GM12878 (cell line): ENCODE measurements around the gene ANP32A. TPM values are rescaled to one million over a fixed set of nuclear protein-coding genes. Genes with fewer than 3 reads are reported as not detected.

Source experiments
- ATAC-seq: fragments of 200-7000 bp; cut with Tn5 transposase; 3 replicates; pipeline ENCODE4 v1.9.1; 2020; ENCODE audit warnings: mild to moderate bottlenecking, moderate library complexity
- BruUV-seq: library from RNA; stranded (reverse); fragments of 400-500 nt; replicated peaks from 2 replicates; lab custom pipeline; 2021; lab: Mats Ljungman, UMichigan
- CTCF ChIA-PET: fragments of 300-600 bp; sonication (Branson Sonifier 250); formaldehyde crosslinking; extraction: SDS; loops from one replicate; lab custom pipeline; 2021; ENCODE audit warnings: inconsistent platforms; lab: Yijun Ruan, JAX
- POLR2A ChIA-PET: fragments of 350-600 bp; formaldehyde crosslinking; extraction: SDS; loops from one replicate; lab custom pipeline; 2021; ENCODE audit warnings: inconsistent platforms; lab: Charles Lee
- RAD21 ChIA-PET: fragments of 300-600 bp; sonication (Branson Sonifier 250); formaldehyde crosslinking; loops from one replicate; lab custom pipeline; 2023; ENCODE audit warnings: antibody characterized with exemption; ENCODE audit not compliant: unreplicated experiment; lab: Charles Lee
- SMC1A ChIA-PET: fragments of 300-600 bp; sonication (Branson Sonifier 250); formaldehyde crosslinking; loops from one replicate; lab custom pipeline; 2023; ENCODE audit not compliant: unreplicated experiment, uncharacterized antibody; lab: Charles Lee
- DNase-seq: peaks from one replicate; pipeline ENCODE4 v3.0.0-alpha.2; 2011; ENCODE audit warnings: low read depth, low spot score
- FAIRE-seq: peaks from 3 replicates; lab custom pipeline; 2011; peaks lifted over from hg19 to GRCh38; lab: Jason Lieb, UNC
- H2AFZ ChIP-seq: 2 replicates; pipeline ENCODE4 v1.6.0; 2011; ENCODE audit warnings: low read depth, low read length, control low read depth; ENCODE audit not compliant: control insufficient read depth
- H3K27ac ChIP-seq: 2 replicates; pipeline ENCODE4 v1.5.1; 2011; ENCODE audit warnings: control low read depth; ENCODE audit not compliant: control insufficient read depth, insufficient read depth
- H3K27me3 ChIP-seq, 2 experiments: replicated peaks in 1 of 2; 2 replicates each; pipeline versions ENCODE4 v1.6.0 to v1.6.1; 2011; ENCODE audit warnings: low read length in 1 of 2; ENCODE audit not compliant: control insufficient read depth in 2 of 2, insufficient read depth in 2 of 2
- H3K36me3 ChIP-seq, 2 experiments: 2 replicates each; pipeline ENCODE4 v1.5.1; 2011; ENCODE audit warnings: low read length in 1 of 2; ENCODE audit not compliant: control insufficient read depth in 2 of 2, insufficient read depth in 2 of 2
- H3K4me1 ChIP-seq: 2 replicates; pipeline ENCODE4 v1.6.1; 2011; ENCODE audit warnings: mild to moderate bottlenecking, low read length, moderate library complexity, mixed read lengths; ENCODE audit not compliant: control insufficient read depth, insufficient read depth
- H3K4me2 ChIP-seq: 2 replicates; pipeline ENCODE4 v1.6.0; 2011; ENCODE audit warnings: control low read depth; ENCODE audit not compliant: control insufficient read depth, insufficient read depth
- H3K4me3 ChIP-seq: fragments of 200-600 bp; sonication (generic); 2 replicates; pipeline ENCODE4 v1.5.1; 2016
- H3K79me2 ChIP-seq: 2 replicates; pipeline ENCODE4 v1.6.0; 2011; ENCODE audit warnings: low read length; ENCODE audit not compliant: control insufficient read depth, insufficient read depth
- H3K9ac ChIP-seq: 2 replicates; pipeline ENCODE4 v1.8.0; 2011; ENCODE audit warnings: low read length, control low read depth, mixed read lengths; ENCODE audit not compliant: control insufficient read depth, insufficient read depth
- H3K9me3 ChIP-seq: replicated peaks from 3 replicates; pipeline ENCODE4 v1.5.1; 2011; ENCODE audit warnings: mild to moderate bottlenecking, low read length; ENCODE audit not compliant: control insufficient read depth, insufficient read depth
- H4K20me1 ChIP-seq: 2 replicates; pipeline ENCODE4 v1.6.0; 2011; ENCODE audit not compliant: control insufficient read depth, insufficient read depth
- BRCA1 ChIP-seq: IDR thresholded peaks from 2 replicates; pipeline ENCODE4 v1.6.1; 2011; ENCODE audit warnings: low read depth, low read length, improper control_type of control experiment
- CBFB ChIP-seq: IDR thresholded peaks from 2 replicates; pipeline ENCODE4 v1.6.1; 2016; ENCODE audit warnings: antibody characterized with exemption, low read depth
- HDAC2 ChIP-seq: fragments of 200-600 bp; sonication (generic); IDR thresholded peaks from 2 replicates; pipeline ENCODE4 v1.6.1; 2017
- NRF1 ChIP-seq: conservative IDR thresholded peaks from 2 replicates; pipeline ENCODE4 v1.6.1; 2011; ENCODE audit warnings: mild to moderate bottlenecking, low read depth, low read length, improper control_type of control experiment
- PAX8 ChIP-seq: fragments of 450-650 bp; IDR thresholded peaks from 2 replicates; pipeline ENCODE4 v1.6.1; 2017; ENCODE audit warnings: mild to moderate bottlenecking, moderate library complexity
- STAT1 ChIP-seq: fragments of 450-650 bp; conservative IDR thresholded peaks from 2 replicates; pipeline ENCODE4 v1.6.1; 2014; ENCODE audit warnings: antibody characterized with exemption, mild to moderate bottlenecking
- TCF3 ChIP-seq: IDR thresholded peaks from 2 replicates; pipeline ENCODE4 v1.6.1; 2012; ENCODE audit warnings: low read depth, mild to moderate bottlenecking, low read length, borderline replicate concordance; ENCODE audit not compliant: insufficient read depth
- TCF7 ChIP-seq: IDR thresholded peaks from 2 replicates; pipeline ENCODE4 v1.6.1; 2014; ENCODE audit warnings: antibody characterized with exemption, borderline replicate concordance
- WGBS: methylation state at CpG from one replicate; pipeline ENCODE4 v1.1.6; 2016; ENCODE audit warnings: low lambda C conversion rate; ENCODE audit not compliant: insufficient replicate concordance, insufficient coverage; ENCODE audit errors: missing lambda C conversion rate; 5-methylcytosine and 5-hydroxymethylcytosine counted together
- in situ Hi-C: fragments of 300-500 bp; cut with MboI; formaldehyde crosslinking; loops from 9 replicates; pipeline ENCODE4 v1.14.3; 2018; ENCODE audit warnings: mixed read lengths
- intact Hi-C: fragments of 100-400 bp; cut with micrococcal nuclease; formaldehyde crosslinking; loops from one replicate; pipeline ENCODE4 v1.14.2; 2022; ENCODE audit not compliant: unreplicated experiment
- polyA plus RNA-seq, 11 experiments: library from polyadenylated mRNA; depleted of rRNA in 4 of 11; unstranded in 6 of 11; stranded (reverse) in 5 of 11; fragments of >200 nt; fragmentation: Nextera tagmentation in 4 of 11; fragmentation: Illumina TruSeq in 1 of 11; extraction: Ambion mirVana in 4 of 11; extraction: Trizol in 1 of 11; gene quantifications; 1 replicate in 1 of 11; 2 replicates in 10 of 11; pipeline versions ENCODE4 v1.2.1 to v1.2.3, GENCODE V29; 2011 to 2016; ENCODE audit warnings: inconsistent platforms in 2 of 11, missing spikeins in 2 of 11, low read depth in 1 of 11
- total RNA-seq, 4 experiments: library from RNA; depleted of rRNA in 3 of 4; stranded (reverse); fragments of >200 nt in 3 of 4; fragmentation: Illumina TruSeq in 1 of 4; extraction: Trizol in 1 of 4; gene quantifications; 2 replicates each; pipeline versions ENCODE4 v1.2.1 to v1.2.3, GENCODE V29; 2013 to 2021
- TF ChIP-seq, protein P1 (sequence below): IDR thresholded peaks from 2 replicates; pipeline ENCODE4 v1.6.1; 2012; ENCODE audit warnings: low read depth, low read length, improper control_type of control experiment
- TF ChIP-seq, protein P2 (sequence below): fragments of 450-650 bp; IDR thresholded peaks from 2 replicates; pipeline ENCODE4 v1.6.1; 2016; ENCODE audit warnings: mild to moderate bottlenecking, moderate library complexity, borderline replicate concordance

ANP32A gene
- total and polyA plus RNA-seq, 10 of the 15 experiments (the other 5 are each of a cell fraction or from before 2014, with no cell fraction given), result 29.6 to 666 (median 234) TPM

DNA sequence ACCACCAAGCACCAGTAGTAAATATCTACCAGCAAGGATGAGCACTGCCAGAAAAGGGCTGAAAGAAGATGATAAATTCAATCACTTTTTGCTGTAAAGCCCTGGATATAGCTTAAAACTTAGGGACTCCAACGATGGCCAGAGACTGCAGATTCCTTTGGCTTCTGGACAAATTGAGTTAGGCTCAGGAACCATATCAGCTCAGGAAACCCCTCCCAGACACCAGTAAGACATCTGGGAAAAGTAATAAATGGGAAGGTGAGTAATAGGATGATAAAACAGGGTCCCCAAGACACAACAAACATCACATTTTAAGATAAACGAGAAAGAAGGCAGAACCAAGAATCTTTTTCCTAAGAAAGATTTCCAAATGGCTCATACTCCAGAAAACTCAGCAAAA, 65.0 kb downstream of the ANP32A start:
- no peaks in the 10 kb centered on the region for H3K27me3 ChIP-seq
- in situ Hi-C loops, result no loop called here
- H3K4me3 ChIP-seq, result no peak overlapping the region
- POLR2A ChIA-PET, result no interaction called here
- H2AFZ ChIP-seq, result no peak overlapping the region
- ATAC-seq, result no peak
- no peaks in the 10 kb centered on the region for H3K9me3 ChIP-seq
- intact Hi-C loops, result no loop called here
- no peaks in the 10 kb centered on the region for H3K79me2 ChIP-seq
- no peak for FAIRE-seq
- no TSS peak for BruUV-seq
- DNase-seq, result no peak
- no peak for TF ChIP-seq TCF7
- H3K36me3 ChIP-seq, result no peaks in the 10 kb centered on the region
- 60% methylated on average over 2 of the region's 2 CpGs for WGBS
- CTCF ChIA-PET, result interaction anchor here (1.2 to 2.1 kb wide), 3 partner anchors 73 to 121 kb away, joined by 3 to 6 read pairs (median 4); no protein-coding TSS in a partner anchor
- no peak overlapping the region for H3K9ac ChIP-seq
- RAD21 ChIA-PET, result no interaction called here
- no peak overlapping the region for H3K4me2 ChIP-seq
- no peaks in the 10 kb centered on the region for H3K4me1 ChIP-seq
- no peak overlapping the region for H3K27ac ChIP-seq
- SMC1A ChIA-PET, result no interaction called here
- no peaks in the 10 kb centered on the region for H4K20me1 ChIP-seq

DNA sequence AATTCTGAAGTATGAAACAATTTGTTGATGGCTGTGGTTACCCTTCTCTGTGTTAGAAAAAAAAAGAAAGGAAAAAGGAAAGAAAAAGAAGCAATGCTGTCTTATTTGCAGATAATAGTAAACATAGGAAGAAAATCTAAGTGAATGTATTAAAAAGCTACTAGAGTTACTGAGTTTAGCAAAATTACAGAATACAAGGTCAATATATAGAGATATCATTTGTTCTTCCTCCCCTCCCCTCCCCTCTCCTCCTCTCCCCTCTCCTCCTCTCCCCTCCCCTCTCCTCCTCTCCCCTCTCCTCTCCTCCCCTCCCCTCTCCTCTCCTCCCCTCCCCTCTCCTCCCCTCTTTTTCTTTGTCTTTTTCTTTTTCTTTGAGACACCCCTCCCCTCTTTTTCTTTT, 69.1 kb downstream of the ANP32A start:
- in situ Hi-C loops (no loop called here), intact Hi-C loops (no loop called here)
- RAD21 ChIA-PET, result no interaction called here
- no peak overlapping the region for H3K4me2 ChIP-seq
- BruUV-seq, result no TSS peak
- H3K27ac ChIP-seq, result no peak overlapping the region
- DNase-seq (no peak), FAIRE-seq (no peak), ATAC-seq (no peak)
- H3K36me3 ChIP-seq, result no peaks in the 10 kb centered on the region
- H3K4me1 ChIP-seq, result no peaks in the 10 kb centered on the region
- H3K4me3 ChIP-seq, result no peak overlapping the region
- no peaks in the 10 kb centered on the region; a peak in 1 of 4 replicates for H3K27me3 ChIP-seq
- H4K20me1 ChIP-seq, result no peaks in the 10 kb centered on the region
- H3K9me3 ChIP-seq, result no peaks in the 10 kb centered on the region; the same call in 2 of the 3 replicates
- SMC1A ChIA-PET, result no interaction called here
- CTCF ChIA-PET, result no interaction called here
- no peaks in the 10 kb centered on the region for H3K79me2 ChIP-seq
- no peak overlapping the region for H3K9ac ChIP-seq
- no peak overlapping the region for H2AFZ ChIP-seq
- POLR2A ChIA-PET, result interaction anchor here (0.7 kb wide), 1 partner anchor 105 kb away, joined by 3 read pairs; no protein-coding TSS in a partner anchor
- no peak for TF ChIP-seq TCF3
- no peak for TF ChIP-seq STAT1
- TF ChIP-seq, protein P1, sequence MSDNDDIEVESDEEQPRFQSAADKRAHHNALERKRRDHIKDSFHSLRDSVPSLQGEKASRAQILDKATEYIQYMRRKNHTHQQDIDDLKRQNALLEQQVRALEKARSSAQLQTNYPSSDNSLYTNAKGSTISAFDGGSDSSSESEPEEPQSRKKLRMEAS, result no peak
- no peak for TF ChIP-seq CBFB
- TF ChIP-seq, protein P2, sequence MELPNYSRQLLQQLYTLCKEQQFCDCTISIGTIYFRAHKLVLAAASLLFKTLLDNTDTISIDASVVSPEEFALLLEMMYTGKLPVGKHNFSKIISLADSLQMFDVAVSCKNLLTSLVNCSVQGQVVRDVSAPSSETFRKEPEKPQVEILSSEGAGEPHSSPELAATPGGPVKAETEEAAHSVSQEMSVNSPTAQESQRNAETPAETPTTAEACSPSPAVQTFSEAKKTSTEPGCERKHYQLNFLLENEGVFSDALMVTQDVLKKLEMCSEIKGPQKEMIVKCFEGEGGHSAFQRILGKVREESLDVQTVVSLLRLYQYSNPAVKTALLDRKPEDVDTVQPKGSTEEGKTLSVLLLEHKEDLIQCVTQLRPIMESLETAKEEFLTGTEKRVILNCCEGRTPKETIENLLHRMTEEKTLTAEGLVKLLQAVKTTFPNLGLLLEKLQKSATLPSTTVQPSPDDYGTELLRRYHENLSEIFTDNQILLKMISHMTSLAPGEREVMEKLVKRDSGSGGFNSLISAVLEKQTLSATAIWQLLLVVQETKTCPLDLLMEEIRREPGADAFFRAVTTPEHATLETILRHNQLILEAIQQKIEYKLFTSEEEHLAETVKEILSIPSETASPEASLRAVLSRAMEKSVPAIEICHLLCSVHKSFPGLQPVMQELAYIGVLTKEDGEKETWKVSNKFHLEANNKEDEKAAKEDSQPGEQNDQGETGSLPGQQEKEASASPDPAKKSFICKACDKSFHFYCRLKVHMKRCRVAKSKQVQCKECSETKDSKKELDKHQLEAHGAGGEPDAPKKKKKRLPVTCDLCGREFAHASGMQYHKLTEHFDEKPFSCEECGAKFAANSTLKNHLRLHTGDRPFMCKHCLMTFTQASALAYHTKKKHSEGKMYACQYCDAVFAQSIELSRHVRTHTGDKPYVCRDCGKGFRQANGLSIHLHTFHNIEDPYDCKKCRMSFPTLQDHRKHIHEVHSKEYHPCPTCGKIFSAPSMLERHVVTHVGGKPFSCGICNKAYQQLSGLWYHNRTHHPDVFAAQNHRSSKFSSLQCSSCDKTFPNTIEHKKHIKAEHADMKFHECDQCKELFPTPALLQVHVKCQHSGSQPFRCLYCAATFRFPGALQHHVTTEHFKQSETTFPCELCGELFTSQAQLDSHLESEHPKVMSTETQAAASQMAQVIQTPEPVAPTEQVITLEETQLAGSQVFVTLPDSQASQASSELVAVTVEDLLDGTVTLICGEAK, result no peak
- no peak for TF ChIP-seq PAX8
- TF ChIP-seq NRF1, result no peak
- TF ChIP-seq HDAC2, result no peak
- no peak for TF ChIP-seq BRCA1
